Mesothelial cell of epicardium (in vitro differentiated cells): ENCODE measurements around the gene SPINK13. TPM values are rescaled to one million over a fixed set of nuclear protein-coding genes. Genes with fewer than 3 reads are reported as not detected.
A peak's percentile ranks its signal among the peaks of the same experiment; 100 is the strongest.
"Not testable (repeated sequence)": the region's sequence is repeated elsewhere in the genome, so short reads cannot be mapped to it uniquely, and the experiment has no call there.

Experiments used
- DNase-seq, 2 experiments: peaks; one replicate each; pipeline ENCODE4 v3.0.0; 2021; ENCODE audit warnings: low spot score in 2 of 2; ENCODE audit not compliant: unreplicated experiment in 2 of 2
- H3K27ac Mint-ChIP-seq: 2 replicates; pipeline ENCODE4 v1.8.0; 2021; ENCODE audit warnings: mixed read lengths
- H3K27me3 Mint-ChIP-seq: 2 replicates; pipeline ENCODE4 v1.8.0; 2021; ENCODE audit warnings: low read depth, mixed read lengths
- H3K36me3 Mint-ChIP-seq: 2 replicates; pipeline ENCODE4 v1.8.0; 2021; ENCODE audit warnings: mixed read lengths
- H3K4me1 Mint-ChIP-seq: 2 replicates; pipeline ENCODE4 v1.8.0; 2021; ENCODE audit warnings: mixed read lengths
- H3K4me3 Mint-ChIP-seq: 2 replicates; pipeline ENCODE4 v1.8.0; 2021; ENCODE audit warnings: mild to moderate bottlenecking, moderate library complexity, mixed read lengths
- H3K9me3 Mint-ChIP-seq: 2 replicates; pipeline ENCODE4 v1.8.0; 2021; ENCODE audit warnings: mixed read lengths
- total RNA-seq: library from RNA; stranded (reverse); gene quantifications from 3 replicates; pipeline ENCODE4 v1.2.1, GENCODE V29; 2021
- TF ChIP-seq, protein P1 (sequence below): fragments of 200-600 bp; sonication (generic); IDR thresholded peaks from one replicate; pipeline ENCODE4 v1.5.0; 2021; ENCODE audit warnings: antibody characterized with exemption; ENCODE audit not compliant: unreplicated experiment

SPINK13 gene
- total RNA-seq, 1 donor from 2014 or later: not detected

DNA sequence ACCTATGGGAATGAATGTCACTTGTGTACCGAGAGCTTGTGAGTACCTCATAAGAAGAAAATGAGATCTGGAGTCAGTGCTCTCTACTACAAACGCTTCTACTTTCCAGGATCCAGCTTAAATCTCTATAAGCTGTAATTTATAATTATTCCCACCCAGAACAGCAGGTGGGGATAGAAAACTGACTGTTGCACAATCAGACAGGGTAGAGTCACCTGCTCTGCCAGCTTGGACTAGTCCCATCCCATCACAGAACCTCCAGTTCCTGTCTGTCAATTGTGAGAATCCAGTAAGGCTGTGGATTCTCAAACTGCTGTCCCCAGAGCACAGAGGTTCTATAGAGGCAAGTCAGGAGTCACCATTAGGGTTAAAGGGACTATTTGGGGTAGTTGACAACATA, 45.6 kb downstream of the SPINK13 start:
- Mint-ChIP-seq H3K27ac (no peak overlapping the region), H3K4me1 (no peaks in the 10 kb centered on the region), H3K9me3 (peaks cover 8% of the 10 kb centered on the region), H3K36me3 (no peaks in the 10 kb centered on the region), H3K4me3 (no peak overlapping the region), H3K27me3 (peaks cover 11% of the 10 kb centered on the region)
- no peak for DNase-seq
- TF ChIP-seq, protein P1, sequence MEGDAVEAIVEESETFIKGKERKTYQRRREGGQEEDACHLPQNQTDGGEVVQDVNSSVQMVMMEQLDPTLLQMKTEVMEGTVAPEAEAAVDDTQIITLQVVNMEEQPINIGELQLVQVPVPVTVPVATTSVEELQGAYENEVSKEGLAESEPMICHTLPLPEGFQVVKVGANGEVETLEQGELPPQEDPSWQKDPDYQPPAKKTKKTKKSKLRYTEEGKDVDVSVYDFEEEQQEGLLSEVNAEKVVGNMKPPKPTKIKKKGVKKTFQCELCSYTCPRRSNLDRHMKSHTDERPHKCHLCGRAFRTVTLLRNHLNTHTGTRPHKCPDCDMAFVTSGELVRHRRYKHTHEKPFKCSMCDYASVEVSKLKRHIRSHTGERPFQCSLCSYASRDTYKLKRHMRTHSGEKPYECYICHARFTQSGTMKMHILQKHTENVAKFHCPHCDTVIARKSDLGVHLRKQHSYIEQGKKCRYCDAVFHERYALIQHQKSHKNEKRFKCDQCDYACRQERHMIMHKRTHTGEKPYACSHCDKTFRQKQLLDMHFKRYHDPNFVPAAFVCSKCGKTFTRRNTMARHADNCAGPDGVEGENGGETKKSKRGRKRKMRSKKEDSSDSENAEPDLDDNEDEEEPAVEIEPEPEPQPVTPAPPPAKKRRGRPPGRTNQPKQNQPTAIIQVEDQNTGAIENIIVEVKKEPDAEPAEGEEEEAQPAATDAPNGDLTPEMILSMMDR: no peak

DNA sequence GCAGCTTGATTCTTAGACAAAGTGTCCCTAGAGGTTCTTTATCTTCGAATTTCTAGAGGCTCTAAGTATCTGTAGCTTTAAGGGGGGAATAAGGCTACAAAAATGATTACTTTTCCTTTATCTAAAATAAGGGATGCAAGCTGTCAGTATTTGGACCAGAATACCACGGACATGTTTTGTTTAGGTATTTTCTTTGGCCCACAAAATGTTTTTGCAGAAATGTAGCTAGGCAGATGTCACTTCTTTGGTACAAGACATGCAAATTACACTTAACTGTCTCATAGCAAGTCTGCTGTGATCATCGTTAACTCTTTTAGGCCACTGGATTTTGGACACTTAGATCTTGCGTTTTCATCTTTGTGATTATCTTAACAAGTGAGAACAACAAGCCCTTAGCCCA, 46.1 kb downstream of the SPINK13 start:
- TF ChIP-seq, protein P1: no peak
- Mint-ChIP-seq H3K36me3 (peaks cover 2% of the 10 kb centered on the region), H3K4me1 (peaks cover 3% of the 10 kb centered on the region), H3K9me3 (peaks cover 2% of the 10 kb centered on the region), H3K27me3 (peaks cover 11% of the 10 kb centered on the region), H3K27ac (no peak overlapping the region), H3K4me3 (no peak overlapping the region)
- DNase-seq: no peak

DNA sequence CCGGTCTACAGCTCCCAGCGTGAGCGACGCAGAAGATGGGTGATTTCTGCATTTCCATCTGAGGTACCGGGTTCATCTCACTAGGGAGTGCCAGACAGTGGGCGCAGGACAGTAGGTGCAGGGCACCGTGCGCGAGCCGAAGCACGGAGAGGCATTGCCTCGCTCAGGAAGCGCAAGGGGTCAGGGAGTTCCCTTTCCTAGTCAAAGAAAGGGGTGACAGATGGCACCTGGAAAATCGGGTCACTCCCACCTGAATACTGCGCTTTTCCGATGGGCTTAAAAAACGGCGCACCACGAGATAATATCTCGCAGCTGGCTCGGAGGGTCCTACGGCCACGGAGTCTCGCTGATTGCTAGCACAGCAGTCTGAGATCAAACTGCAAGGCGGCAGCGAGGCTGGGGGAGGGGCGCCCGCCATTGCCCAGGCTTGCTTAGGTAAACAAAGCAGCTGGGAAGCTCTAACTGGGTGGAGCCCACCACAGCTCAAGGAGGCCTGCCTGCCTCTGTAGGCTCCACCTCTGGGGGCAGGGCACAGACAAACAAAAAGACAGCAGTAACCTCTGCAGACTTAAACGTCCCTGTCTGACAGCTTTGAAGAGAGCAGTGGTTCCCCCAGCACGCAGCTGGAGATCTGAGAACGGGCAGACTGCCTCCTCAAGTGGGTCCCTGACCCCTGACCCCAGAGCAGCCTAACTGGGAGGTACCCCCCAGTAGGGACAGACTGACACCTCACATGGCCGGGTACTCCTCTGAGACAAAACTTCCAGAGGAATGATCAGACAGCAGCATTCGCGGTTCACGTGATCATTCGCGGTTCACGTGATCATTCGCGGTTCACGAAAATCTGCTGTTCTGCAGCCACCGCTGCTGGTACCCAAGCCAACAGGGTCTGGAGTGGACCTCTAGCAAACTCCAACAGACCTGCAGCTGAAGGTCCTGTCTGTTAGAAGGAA, 51.7 kb downstream of the SPINK13 start:
- not testable (repeated sequence) for H3K27me3 Mint-ChIP-seq, DNase-seq, H3K9me3 Mint-ChIP-seq, H3K4me1 Mint-ChIP-seq, H3K36me3 Mint-ChIP-seq
- H3K27ac Mint-ChIP-seq: peak overlapping the region; percentile 78
- peak overlapping the region; percentile 87 for H3K4me3 Mint-ChIP-seq

DNA sequence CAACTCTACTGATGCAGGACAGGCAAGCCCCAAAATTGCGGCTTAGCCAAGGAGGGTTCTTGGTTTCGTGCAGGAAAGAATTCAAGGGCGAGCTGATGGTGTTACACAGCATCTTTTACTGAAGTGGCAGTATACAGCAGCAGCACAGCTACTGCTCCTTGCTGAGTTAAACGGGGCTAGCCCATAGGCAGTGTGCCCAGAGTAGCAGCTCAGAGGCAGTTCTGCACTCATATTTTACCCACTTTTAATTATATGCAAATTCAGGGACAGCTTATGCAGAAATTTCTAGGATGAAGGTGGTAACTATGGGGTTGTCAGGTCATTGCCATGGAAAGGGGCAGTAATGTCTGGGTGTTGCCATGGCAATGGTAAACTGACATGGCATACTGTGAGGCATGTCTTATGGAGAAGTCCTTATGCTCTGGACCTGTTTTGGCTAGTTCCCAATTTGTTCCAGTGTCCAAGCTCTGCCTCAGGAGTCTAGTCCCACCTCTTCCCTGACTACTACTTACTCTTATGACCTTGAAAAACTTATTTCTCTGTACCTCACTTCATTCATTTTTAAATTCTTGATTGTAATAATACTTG, 64.8 kb downstream of the SPINK13 start:
- H3K27me3 Mint-ChIP-seq: no peaks in the 10 kb centered on the region
- H3K4me3 Mint-ChIP-seq: no peak overlapping the region

DNA sequence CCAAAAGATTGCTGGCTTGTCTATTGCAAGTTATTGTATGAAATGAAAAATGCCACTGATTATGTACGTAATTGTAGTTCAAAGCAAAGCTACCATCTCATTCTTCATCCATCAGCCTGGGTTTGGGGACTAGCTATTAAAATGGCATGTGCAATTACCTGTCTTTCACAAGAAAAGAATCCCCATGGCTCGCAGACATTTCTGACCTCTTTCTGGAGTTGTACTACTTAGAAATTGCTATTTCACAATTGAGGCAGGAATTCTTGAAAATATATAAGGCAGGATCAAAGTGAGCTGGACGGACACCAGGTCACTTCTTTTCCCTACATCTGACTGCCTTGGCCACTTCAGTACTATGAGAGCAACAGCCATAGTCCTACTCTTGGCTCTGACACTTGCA, 66.7 kb downstream of the SPINK13 start, which contains the start of gene SPINK9:
SPINK9 (plus strand) TSS at position 301 of the 400 bp plus-strand sequence; CDS start at position 356, 55 bp downstream.
- Mint-ChIP-seq H3K9me3 (peaks cover 8% of the 10 kb centered on the region), H3K4me1 (no peaks in the 10 kb centered on the region), H3K4me3 (no peak within 1 kb of the TSS), H3K27ac (no peak within 1 kb of the TSS), H3K36me3 (peaks cover 5% of the 10 kb centered on the region), H3K27me3 (no peaks in the 10 kb centered on the region)
- DNase-seq: no peak
- TF ChIP-seq, protein P1: no peak

More for the DNA sequence above, 64.8 kb downstream of the SPINK13 start:
- no peaks in the 10 kb centered on the region for H3K4me1 Mint-ChIP-seq
- peaks cover 7% of the 10 kb centered on the region for H3K36me3 Mint-ChIP-seq
- no peak for DNase-seq
- peaks cover 20% of the 10 kb centered on the region for H3K9me3 Mint-ChIP-seq
- TF ChIP-seq, protein P1: no peak
- H3K27ac Mint-ChIP-seq: no peak overlapping the region

Other genes starting within 250 kb of the SPINK13 start
- 19.8 to 20.8 TPM (median 19.8 TPM) in 3 replicates for gene SPINK5, start 204.8 kb upstream of the SPINK13 start, total RNA-seq
- gene SPINK14, start 100.2 kb upstream of the SPINK13 start, total RNA-seq: not detected in 3 replicates
- gene SPINK6, start 65.8 kb upstream of the SPINK13 start, total RNA-seq: not detected in 3 replicates
- gene MARCOL, start 30.3 kb upstream of the SPINK13 start, total RNA-seq: 0.18 TPM in 1 of 3 replicates, not detected in the others
- gene SPINK7, start 43.6 kb downstream of the SPINK13 start, total RNA-seq: not detected in 3 replicates
- not detected in 3 replicates for gene SPINK9, start 66.8 kb downstream of the SPINK13 start, total RNA-seq
- 54.9 to 63.3 TPM (median 55.8 TPM) in 3 replicates for gene FBXO38, start 115.2 kb downstream of the SPINK13 start, total RNA-seq